HEK293 (cell line): ENCODE data around the gene TMC5.

Source experiments
- CTCF ChIA-PET: fragments of 350-600 bp; formaldehyde crosslinking; extraction: SDS; loops from one replicate; lab custom pipeline; 2021; ENCODE audit warnings: antibody characterized with exemption; lab: Yijun Ruan, JAX
- POLR2A ChIA-PET: fragments of 300-600 bp; formaldehyde crosslinking; extraction: SDS; loops from one replicate; lab custom pipeline; 2020; ENCODE audit warnings: antibody characterized with exemption, inconsistent platforms; lab: Yijun Ruan, JAX
- H3K27ac ChIP-seq: fragments of 200-500 bp; sonication (Bioruptor generic); 2 replicates; pipeline ENCODE4 v1.5.1; 2014; ENCODE audit warnings: low read depth, low read length, control low read depth, inconsistent platforms; ENCODE audit errors: extremely low read depth
- H3K36me3 ChIP-seq, 2 experiments: fragments of 200-500 bp in 1 of 2; sonication (Bioruptor generic) in 1 of 2; 1 replicate in 1 of 2; 2 replicates in 1 of 2; pipeline ENCODE4 v1.5.1; 2014 to 2017; ENCODE audit warnings: inconsistent platforms in 2 of 2, low read length in 2 of 2; ENCODE audit not compliant: control insufficient read depth in 2 of 2, insufficient read depth in 1 of 2
- H3K4me1 ChIP-seq: fragments of 200-500 bp; sonication (Bioruptor generic); 2 replicates; pipeline ENCODE4 v1.5.1; 2014; ENCODE audit warnings: mild to moderate bottlenecking, low read length, inconsistent platforms; ENCODE audit not compliant: control insufficient read depth, insufficient read depth
- H3K4me3 ChIP-seq: 2 replicates; pipeline ENCODE4 v1.5.1; 2011; ENCODE audit warnings: low read depth, mild to moderate bottlenecking, control low read depth, low read length, moderate library complexity
- H3K9me3 ChIP-seq: fragments of 200-500 bp; sonication (Bioruptor generic); 2 replicates; pipeline ENCODE4 v1.5.1; 2014; ENCODE audit warnings: low read depth, low read length, inconsistent platforms; ENCODE audit not compliant: control insufficient read depth, insufficient read depth
- GLI2 ChIP-seq: fragments of 450-650 bp; formaldehyde crosslinking; IDR thresholded peaks from 2 replicates; pipeline ENCODE4; 2017; ENCODE audit warnings: missing biosample characterization, missing genetic modification characterization, low read depth, borderline replicate concordance
- GLI4 ChIP-seq: fragments of 450-650 bp; formaldehyde crosslinking; IDR thresholded peaks from 2 replicates; pipeline ENCODE4 v1.5.1; 2016; ENCODE audit warnings: missing biosample characterization, missing genetic modification characterization
- IKZF3 ChIP-seq: fragments of 450-650 bp; IDR thresholded peaks from 2 replicates; pipeline ENCODE4 v1.5.0; 2018; ENCODE audit warnings: missing biosample characterization, mild to moderate bottlenecking, missing genetic modification characterization, moderate library complexity
- KLF7 ChIP-seq: fragments of 450-650 bp; formaldehyde crosslinking; IDR thresholded peaks from 2 replicates; pipeline ENCODE4 v1.5.1; 2016; ENCODE audit warnings: missing biosample characterization, missing genetic modification characterization, borderline replicate concordance
- YY1 ChIP-seq: fragments of 450-650 bp; formaldehyde crosslinking; IDR thresholded peaks from 2 replicates; pipeline ENCODE4 v1.5.1; 2018; ENCODE audit warnings: missing biosample characterization, missing genetic modification characterization
- ZBTB21 ChIP-seq: fragments of 450-650 bp; formaldehyde crosslinking; IDR thresholded peaks from 2 replicates; pipeline ENCODE4 v1.5.1; 2017; ENCODE audit warnings: missing biosample characterization, missing genetic modification characterization
- ZFP41 ChIP-seq: fragments of 450-650 bp; formaldehyde crosslinking; IDR thresholded peaks from 2 replicates; pipeline ENCODE4 v1.5.1; 2016; ENCODE audit warnings: missing biosample characterization, missing genetic modification characterization, borderline replicate concordance
- ZNF324 ChIP-seq: fragments of 450-650 bp; formaldehyde crosslinking; IDR thresholded peaks from 2 replicates; pipeline ENCODE4 v1.5.1; 2016; ENCODE audit warnings: missing biosample characterization, missing genetic modification characterization
- ZNF423 ChIP-seq: fragments of 450-650 bp; formaldehyde crosslinking; IDR thresholded peaks from 2 replicates; pipeline ENCODE4 v1.5.1; 2016; ENCODE audit warnings: missing biosample characterization, missing genetic modification characterization
- ZNF48 ChIP-seq: fragments of 450-650 bp; formaldehyde crosslinking; IDR thresholded peaks from 2 replicates; pipeline ENCODE4 v1.5.1; 2016; ENCODE audit warnings: missing biosample characterization, missing genetic modification characterization
- ZNF530 ChIP-seq: fragments of 450-650 bp; formaldehyde crosslinking; IDR thresholded peaks from 2 replicates; pipeline ENCODE4 v1.5.1; 2016; ENCODE audit warnings: low read depth, missing biosample characterization, missing genetic modification characterization
- ZNF658 ChIP-seq: fragments of 450-650 bp; formaldehyde crosslinking; IDR thresholded peaks from 2 replicates; pipeline ENCODE4; 2016; ENCODE audit warnings: missing biosample characterization, missing genetic modification characterization
- ZNF791 ChIP-seq: fragments of 450-650 bp; formaldehyde crosslinking; IDR thresholded peaks from 2 replicates; pipeline ENCODE4 v1.5.1; 2016; ENCODE audit warnings: missing biosample characterization, missing genetic modification characterization
- ZNF837 ChIP-seq: fragments of 450-650 bp; formaldehyde crosslinking; IDR thresholded peaks from 2 replicates; pipeline ENCODE4 v1.5.1; 2016; ENCODE audit warnings: missing biosample characterization, missing genetic modification characterization
- TF ChIP-seq, protein P1 (sequence below): fragments of 450-650 bp; IDR thresholded peaks from 2 replicates; pipeline ENCODE4 v1.5.1; 2018; ENCODE audit warnings: missing biosample characterization, mild to moderate bottlenecking, missing genetic modification characterization
- TF ChIP-seq, protein P2 (sequence below): fragments of 450-650 bp; formaldehyde crosslinking; IDR thresholded peaks from 2 replicates; pipeline ENCODE4 v1.5.0; 2017; ENCODE audit warnings: missing biosample characterization, missing genetic modification characterization, borderline replicate concordance
- TF ChIP-seq, protein P3 (sequence below): fragments of 450-650 bp; formaldehyde crosslinking; IDR thresholded peaks from 2 replicates; pipeline ENCODE4 v1.5.1; 2017; ENCODE audit warnings: missing biosample characterization, missing genetic modification characterization
- TF ChIP-seq, protein P4 (sequence below): fragments of 450-650 bp; formaldehyde crosslinking; IDR thresholded peaks from 2 replicates; pipeline ENCODE4 v1.5.1; 2016; ENCODE audit warnings: missing biosample characterization, missing genetic modification characterization

Gene TMC5

DNA sequence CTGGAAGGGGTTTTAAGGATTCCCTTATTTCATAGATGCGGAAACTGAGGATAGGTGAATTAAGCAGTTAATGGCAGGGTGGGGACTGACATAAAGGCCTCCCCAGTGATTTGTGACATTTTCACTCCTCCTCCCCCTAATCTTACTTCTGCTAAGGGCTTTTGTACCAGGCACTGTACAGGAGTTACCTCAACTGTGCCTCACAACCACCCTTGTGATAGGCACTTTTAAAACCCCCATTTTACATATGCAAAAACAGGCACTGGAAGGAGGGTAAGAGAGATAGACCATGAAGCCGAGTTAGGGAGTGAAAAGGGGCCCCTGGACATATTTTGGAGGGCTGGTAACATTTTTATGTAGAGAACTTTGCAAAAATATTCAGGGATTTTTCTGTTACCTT, 105.1 kb downstream of the TMC5 start:
- POLR2A ChIA-PET, result no interaction called here
- no peak overlapping the region for H3K4me3 ChIP-seq
- no peak overlapping the region for H3K27ac ChIP-seq
- peaks cover 19% of the 10 kb centered on the region; the same call in 1 of the 2 replicates for H3K4me1 ChIP-seq
- CTCF ChIA-PET, result interaction anchor here (0.6 kb wide), 1 partner anchor 17 kb away, joined by 3 read pairs; no protein-coding TSS in a partner anchor
- TF ChIP-seq, protein P1, sequence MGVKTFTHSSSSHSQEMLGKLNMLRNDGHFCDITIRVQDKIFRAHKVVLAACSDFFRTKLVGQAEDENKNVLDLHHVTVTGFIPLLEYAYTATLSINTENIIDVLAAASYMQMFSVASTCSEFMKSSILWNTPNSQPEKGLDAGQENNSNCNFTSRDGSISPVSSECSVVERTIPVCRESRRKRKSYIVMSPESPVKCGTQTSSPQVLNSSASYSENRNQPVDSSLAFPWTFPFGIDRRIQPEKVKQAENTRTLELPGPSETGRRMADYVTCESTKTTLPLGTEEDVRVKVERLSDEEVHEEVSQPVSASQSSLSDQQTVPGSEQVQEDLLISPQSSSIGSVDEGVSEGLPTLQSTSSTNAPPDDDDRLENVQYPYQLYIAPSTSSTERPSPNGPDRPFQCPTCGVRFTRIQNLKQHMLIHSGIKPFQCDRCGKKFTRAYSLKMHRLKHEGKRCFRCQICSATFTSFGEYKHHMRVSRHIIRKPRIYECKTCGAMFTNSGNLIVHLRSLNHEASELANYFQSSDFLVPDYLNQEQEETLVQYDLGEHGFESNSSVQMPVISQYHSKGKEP (tag by site-specific recombination), result no peak
- no peak for TF ChIP-seq YY1 (tag by site-specific recombination)
- TF ChIP-seq ZNF658 (tag by site-specific recombination), result no peak
- no peak for TF ChIP-seq KLF7 (tag by site-specific recombination)
- no peak for TF ChIP-seq ZNF48 (tag by site-specific recombination)
- TF ChIP-seq ZFP41 (tag by site-specific recombination), result no peak
- TF ChIP-seq, protein P2, sequence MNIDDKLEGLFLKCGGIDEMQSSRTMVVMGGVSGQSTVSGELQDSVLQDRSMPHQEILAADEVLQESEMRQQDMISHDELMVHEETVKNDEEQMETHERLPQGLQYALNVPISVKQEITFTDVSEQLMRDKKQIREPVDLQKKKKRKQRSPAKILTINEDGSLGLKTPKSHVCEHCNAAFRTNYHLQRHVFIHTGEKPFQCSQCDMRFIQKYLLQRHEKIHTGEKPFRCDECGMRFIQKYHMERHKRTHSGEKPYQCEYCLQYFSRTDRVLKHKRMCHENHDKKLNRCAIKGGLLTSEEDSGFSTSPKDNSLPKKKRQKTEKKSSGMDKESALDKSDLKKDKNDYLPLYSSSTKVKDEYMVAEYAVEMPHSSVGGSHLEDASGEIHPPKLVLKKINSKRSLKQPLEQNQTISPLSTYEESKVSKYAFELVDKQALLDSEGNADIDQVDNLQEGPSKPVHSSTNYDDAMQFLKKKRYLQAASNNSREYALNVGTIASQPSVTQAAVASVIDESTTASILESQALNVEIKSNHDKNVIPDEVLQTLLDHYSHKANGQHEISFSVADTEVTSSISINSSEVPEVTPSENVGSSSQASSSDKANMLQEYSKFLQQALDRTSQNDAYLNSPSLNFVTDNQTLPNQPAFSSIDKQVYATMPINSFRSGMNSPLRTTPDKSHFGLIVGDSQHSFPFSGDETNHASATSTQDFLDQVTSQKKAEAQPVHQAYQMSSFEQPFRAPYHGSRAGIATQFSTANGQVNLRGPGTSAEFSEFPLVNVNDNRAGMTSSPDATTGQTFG (tag by site-specific recombination), result no peak
- no peak for TF ChIP-seq GLI4 (tag by site-specific recombination)
- no peak for TF ChIP-seq ZNF530 (tag by site-specific recombination)
- no peak for TF ChIP-seq ZNF837
- H3K36me3 ChIP-seq, result peaks cover 2 to 3% of the 10 kb centered on the region in 2 experiments
- H3K9me3 ChIP-seq, result no peaks in the 10 kb centered on the region

DNA sequence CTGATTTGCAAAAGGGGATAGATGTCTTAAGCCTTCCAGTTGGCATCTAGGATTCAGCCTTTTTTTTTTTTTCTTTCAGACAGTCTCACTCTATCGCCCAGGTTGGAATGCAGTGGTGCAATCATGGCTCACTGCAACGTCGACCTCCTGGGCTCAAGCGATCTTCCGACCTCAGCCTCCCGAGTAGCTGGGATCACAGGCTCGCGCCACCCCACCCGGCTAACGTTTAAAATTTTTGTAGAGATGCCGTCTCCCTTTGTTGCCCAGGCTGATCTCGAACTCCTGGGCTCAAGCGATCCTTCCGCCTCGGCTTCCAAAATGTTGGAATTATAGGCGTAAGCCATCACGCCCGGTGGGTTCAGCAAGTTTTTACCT, 105.5 kb downstream of the TMC5 start:
- no peak overlapping the region for H3K27ac ChIP-seq
- peaks cover 3 to 6% of the 10 kb centered on the region in 2 experiments for H3K36me3 ChIP-seq
- H3K4me3 ChIP-seq, result no peak overlapping the region
- CTCF ChIA-PET, result interaction anchor here (0.9 to 1.8 kb wide), 2 partner anchors 21 to 32 kb away, joined by 3 to 9 read pairs; partner anchors contain the start of gene VPS35L
- H3K4me1 ChIP-seq, result peaks cover 17% of the 10 kb centered on the region; the same call in 1 of the 2 replicates
- TF ChIP-seq ZNF791 (tag by site-specific recombination), result no peak
- no peak for TF ChIP-seq ZNF423 (tag by site-specific recombination)
- TF ChIP-seq ZNF324 (tag by site-specific recombination), result no peak
- no peak for TF ChIP-seq IKZF3 (tag by site-specific recombination)
- no peak for TF ChIP-seq GLI2
- TF ChIP-seq, protein P3, sequence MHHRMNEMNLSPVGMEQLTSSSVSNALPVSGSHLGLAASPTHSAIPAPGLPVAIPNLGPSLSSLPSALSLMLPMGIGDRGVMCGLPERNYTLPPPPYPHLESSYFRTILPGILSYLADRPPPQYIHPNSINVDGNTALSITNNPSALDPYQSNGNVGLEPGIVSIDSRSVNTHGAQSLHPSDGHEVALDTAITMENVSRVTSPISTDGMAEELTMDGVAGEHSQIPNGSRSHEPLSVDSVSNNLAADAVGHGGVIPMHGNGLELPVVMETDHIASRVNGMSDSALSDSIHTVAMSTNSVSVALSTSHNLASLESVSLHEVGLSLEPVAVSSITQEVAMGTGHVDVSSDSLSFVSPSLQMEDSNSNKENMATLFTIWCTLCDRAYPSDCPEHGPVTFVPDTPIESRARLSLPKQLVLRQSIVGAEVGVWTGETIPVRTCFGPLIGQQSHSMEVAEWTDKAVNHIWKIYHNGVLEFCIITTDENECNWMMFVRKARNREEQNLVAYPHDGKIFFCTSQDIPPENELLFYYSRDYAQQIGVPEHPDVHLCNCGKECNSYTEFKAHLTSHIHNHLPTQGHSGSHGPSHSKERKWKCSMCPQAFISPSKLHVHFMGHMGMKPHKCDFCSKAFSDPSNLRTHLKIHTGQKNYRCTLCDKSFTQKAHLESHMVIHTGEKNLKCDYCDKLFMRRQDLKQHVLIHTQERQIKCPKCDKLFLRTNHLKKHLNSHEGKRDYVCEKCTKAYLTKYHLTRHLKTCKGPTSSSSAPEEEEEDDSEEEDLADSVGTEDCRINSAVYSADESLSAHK (tag by site-specific recombination), result no peak
- no peak for TF ChIP-seq ZBTB21
- TF ChIP-seq, protein P4, sequence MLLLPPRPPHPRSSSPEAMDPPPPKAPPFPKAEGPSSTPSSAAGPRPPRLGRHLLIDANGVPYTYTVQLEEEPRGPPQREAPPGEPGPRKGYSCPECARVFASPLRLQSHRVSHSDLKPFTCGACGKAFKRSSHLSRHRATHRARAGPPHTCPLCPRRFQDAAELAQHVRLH (tag by site-specific recombination), result no peak
- POLR2A ChIA-PET, result interaction anchor here (1.0 to 2.5 kb wide), 2 partner anchors 32 to 733 kb away, joined by 4 to 25 read pairs; partner anchors contain the start of genes RPS15A and VPS35L
- no peaks in the 10 kb centered on the region for H3K9me3 ChIP-seq
